ENCODE data around the gene RFX5.

- no peak for TF ChIP-seq CTCF (IDR thresholded peaks at IDR 0.05; ENCODE audit: insufficient read depth, low read length, poor library complexity, severe bottlenecking)
- no peak for TF ChIP-seq EZH2phosphoT487 (conservative IDR thresholded peaks at IDR 0.05; ENCODE audit: low read length)
These were observed 17.9 kb upstream of the RFX5 start for GRCh38 chr1:151364996-151365395.

All from SU-DHL-6 (cell line).